Lower leg skin (tissue), 3 donors: ENCODE results near the gene DDI1.

Experiments
- POLR2A ChIP-seq, 2 donors: fragments of 450-650 bp; IDR thresholded peaks; one replicate each; pipeline ENCODE4 v1.6.1; 2016 to 2017; ENCODE audit warnings: antibody characterized with exemption in 2 of 2, mild to moderate bottlenecking in 1 of 2, moderate library complexity in 1 of 2
- TF ChIP-seq, protein P1 (sequence below), 3 donors: fragments of 450-650 bp; IDR thresholded peaks; one replicate each; pipeline ENCODE4 v1.5.1; 2016; ENCODE audit warnings: antibody characterized with exemption in 3 of 3, mild to moderate bottlenecking in 3 of 3, moderate library complexity in 2 of 3

- TF ChIP-seq, protein P1, sequence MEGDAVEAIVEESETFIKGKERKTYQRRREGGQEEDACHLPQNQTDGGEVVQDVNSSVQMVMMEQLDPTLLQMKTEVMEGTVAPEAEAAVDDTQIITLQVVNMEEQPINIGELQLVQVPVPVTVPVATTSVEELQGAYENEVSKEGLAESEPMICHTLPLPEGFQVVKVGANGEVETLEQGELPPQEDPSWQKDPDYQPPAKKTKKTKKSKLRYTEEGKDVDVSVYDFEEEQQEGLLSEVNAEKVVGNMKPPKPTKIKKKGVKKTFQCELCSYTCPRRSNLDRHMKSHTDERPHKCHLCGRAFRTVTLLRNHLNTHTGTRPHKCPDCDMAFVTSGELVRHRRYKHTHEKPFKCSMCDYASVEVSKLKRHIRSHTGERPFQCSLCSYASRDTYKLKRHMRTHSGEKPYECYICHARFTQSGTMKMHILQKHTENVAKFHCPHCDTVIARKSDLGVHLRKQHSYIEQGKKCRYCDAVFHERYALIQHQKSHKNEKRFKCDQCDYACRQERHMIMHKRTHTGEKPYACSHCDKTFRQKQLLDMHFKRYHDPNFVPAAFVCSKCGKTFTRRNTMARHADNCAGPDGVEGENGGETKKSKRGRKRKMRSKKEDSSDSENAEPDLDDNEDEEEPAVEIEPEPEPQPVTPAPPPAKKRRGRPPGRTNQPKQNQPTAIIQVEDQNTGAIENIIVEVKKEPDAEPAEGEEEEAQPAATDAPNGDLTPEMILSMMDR (IDR thresholded peaks at IDR 0.05): no peak
- no peak for TF ChIP-seq POLR2A (IDR thresholded peaks at IDR 0.05)
Measured at GRCh38 chr11:104078245-104078644, 41.8 kb downstream of the DDI1 start.
